ENCODE data around the gene TNFAIP2. TPM values are rescaled to one million over a fixed set of nuclear protein-coding genes. Genes with fewer than 3 reads are reported as not detected.
"Not testable (repeated sequence)": the region's sequence is repeated elsewhere in the genome, so short reads cannot be mapped to it uniquely, and the experiment has no call there.

The TNFAIP2 gene
- total RNA-seq, 1 experiment from 2014 or later: 397 TPM

- no peak for DNase-seq (ENCODE audit: extremely low read depth, low read depth)
These were observed 4.4 kb upstream of the TNFAIP2 start for GRCh38 chr14:103118663-103119404.

GRCh38 chr14:103119527-103119926 lies 3.7 kb upstream of the TNFAIP2 start:
- not testable (repeated sequence) for DNase-seq (ENCODE audit: extremely low read depth, low read depth)

- DNase-seq (ENCODE audit: extremely low read depth, low read depth): no peak
These were observed 2.0 kb upstream of the TNFAIP2 start for GRCh38 chr14:103121121-103121845.

GRCh38 chr14:103121846-103122584 lies 1.2 kb upstream of the TNFAIP2 start:
- DNase-seq (ENCODE audit: extremely low read depth, low read depth): peak; percentile 95

GRCh38 chr14:103122585-103122946 lies 695 bp upstream of the TNFAIP2 start:
- no peak for DNase-seq (ENCODE audit: extremely low read depth, low read depth)

- DNase-seq (ENCODE audit: extremely low read depth, low read depth): no peak
These were observed 606 bp downstream of the TNFAIP2 start for GRCh38 chr14:103123634-103124500.

- no peak for DNase-seq (ENCODE audit: extremely low read depth, low read depth)
These were observed 1.3 kb downstream of the TNFAIP2 start for GRCh38 chr14:103124501-103125001.

- no peak for DNase-seq (ENCODE audit: extremely low read depth, low read depth)
These were observed 2.1 kb downstream of the TNFAIP2 start for GRCh38 chr14:103125098-103126070.

GRCh38 chr14:103126088-103126872 lies 3.0 kb downstream of the TNFAIP2 start:
- no peak for DNase-seq (ENCODE audit: extremely low read depth, low read depth)

- no peak for DNase-seq (ENCODE audit: extremely low read depth, low read depth)
These were observed 3.6 kb downstream of the TNFAIP2 start for GRCh38 chr14:103126873-103127304.

GRCh38 chr14:103127356-103127755 lies 4.1 kb downstream of the TNFAIP2 start:
- no peak for DNase-seq (ENCODE audit: extremely low read depth, low read depth)

- no peak for DNase-seq (ENCODE audit: extremely low read depth, low read depth)
These were observed 4.8 kb downstream of the TNFAIP2 start for GRCh38 chr14:103127861-103128598.

- no peak for DNase-seq (ENCODE audit: extremely low read depth, low read depth)
These were observed 5.5 kb downstream of the TNFAIP2 start for GRCh38 chr14:103128631-103129300.

GRCh38 chr14:103129301-103130016 lies 6.2 kb downstream of the TNFAIP2 start:
- no peak for DNase-seq (ENCODE audit: extremely low read depth, low read depth)

- no peak for DNase-seq (ENCODE audit: extremely low read depth, low read depth)
These were observed 6.9 kb downstream of the TNFAIP2 start for GRCh38 chr14:103130017-103130764.

GRCh38 chr14:103130965-103131364 lies 7.7 kb downstream of the TNFAIP2 start:
- DNase-seq (ENCODE audit: extremely low read depth, low read depth): no peak
